OCI-LY1 (cell line): ENCODE results near the gene CRYGA.

Experiments used
- EZH2 ChIP-seq: fragments of 200-600 bp; sonication (generic), shearing (Covaris generic); IDR thresholded peaks from 2 replicates; pipeline ENCODE4 v1.8.0; 2017; ENCODE audit warnings: borderline replicate concordance, mixed run types, mild to moderate bottlenecking, antibody characterized with exemption, low read length, moderate library complexity, mixed read lengths
- TF ChIP-seq, protein P1 (sequence below): fragments of 200-600 bp; sonication (generic), shearing (Covaris generic); IDR thresholded peaks from 2 replicates; pipeline ENCODE4 v1.5.1; 2017; ENCODE audit warnings: mild to moderate bottlenecking, antibody characterized with exemption, low read length, moderate library complexity, mixed read lengths

GRCh38 chr2:208146006-208146405 lies 17.4 kb downstream of the CRYGA start, which contains the start of gene CRYGB:
- TF ChIP-seq, protein P1, sequence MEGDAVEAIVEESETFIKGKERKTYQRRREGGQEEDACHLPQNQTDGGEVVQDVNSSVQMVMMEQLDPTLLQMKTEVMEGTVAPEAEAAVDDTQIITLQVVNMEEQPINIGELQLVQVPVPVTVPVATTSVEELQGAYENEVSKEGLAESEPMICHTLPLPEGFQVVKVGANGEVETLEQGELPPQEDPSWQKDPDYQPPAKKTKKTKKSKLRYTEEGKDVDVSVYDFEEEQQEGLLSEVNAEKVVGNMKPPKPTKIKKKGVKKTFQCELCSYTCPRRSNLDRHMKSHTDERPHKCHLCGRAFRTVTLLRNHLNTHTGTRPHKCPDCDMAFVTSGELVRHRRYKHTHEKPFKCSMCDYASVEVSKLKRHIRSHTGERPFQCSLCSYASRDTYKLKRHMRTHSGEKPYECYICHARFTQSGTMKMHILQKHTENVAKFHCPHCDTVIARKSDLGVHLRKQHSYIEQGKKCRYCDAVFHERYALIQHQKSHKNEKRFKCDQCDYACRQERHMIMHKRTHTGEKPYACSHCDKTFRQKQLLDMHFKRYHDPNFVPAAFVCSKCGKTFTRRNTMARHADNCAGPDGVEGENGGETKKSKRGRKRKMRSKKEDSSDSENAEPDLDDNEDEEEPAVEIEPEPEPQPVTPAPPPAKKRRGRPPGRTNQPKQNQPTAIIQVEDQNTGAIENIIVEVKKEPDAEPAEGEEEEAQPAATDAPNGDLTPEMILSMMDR, result no peak
- TF ChIP-seq EZH2, result no peak
